Measurements from ENCODE around the gene CD19. TPM values are rescaled to one million over a fixed set of nuclear protein-coding genes. Genes with fewer than 3 reads are reported as not detected.
A peak's percentile ranks its signal among the peaks of the same experiment; 100 is the strongest.
"Not testable (repeated sequence)": the region's sequence is repeated elsewhere in the genome, so short reads cannot be mapped to it uniquely, and the experiment has no call there.

Gene CD19
- total and polyA plus RNA-seq, 7 donors: 1.4 to 45.9 TPM; not detected in 5

GRCh38 chr16:28967156-28967555 lies 35.4 kb downstream of the CD19 start:
- no peak overlapping the region for H3K4me3 ChIP-seq
- no peaks in the 10 kb centered on the region for H3K27me3 ChIP-seq
- intact Hi-C loops (cut with DNase I): no loop called here
- H3K4me1 ChIP-seq: no peaks in the 10 kb centered on the region
- H3K9me3 ChIP-seq: no peaks in the 10 kb centered on the region
- no peak overlapping the region for H3K27ac ChIP-seq
- no peak for TF ChIP-seq POLR2AphosphoS5 (IDR thresholded peaks at IDR 0.05)
- no peak for TF ChIP-seq EP300 (IDR thresholded peaks at IDR 0.05)
- TF ChIP-seq CTCF (IDR thresholded peaks at IDR 0.05): no peak
- no peak for TF ChIP-seq POLR2A (IDR thresholded peaks at IDR 0.05)
- DNase-seq: no peak
- H3K36me3 ChIP-seq: peaks cover 12 to 33% (median 18%) of the 10 kb centered on the region in 4 donors
- WGBS, 2 donors: 92 to 94% methylated on average over 4 of the region's 4 CpGs

GRCh38 chr16:28969696-28970095 lies 37.9 kb downstream of the CD19 start:
- 89 to 93% methylated on average over 2 of the region's 2 CpGs for WGBS, 2 donors

GRCh38 chr16:28974007-28974436 lies 42.3 kb downstream of the CD19 start:
- H3K36me3 ChIP-seq: peaks cover 0 to 14% (median 9%) of the 10 kb centered on the region in 4 donors
- 0% methylated on average over 17 of the region's 17 CpGs for WGBS, 2 donors
- H3K4me3 ChIP-seq: peak overlapping the region; percentile 66 to 98 (median 91)
- peak overlapping the region; percentile 75 to 87 (median 85) for H3K27ac ChIP-seq
- DNase-seq: no peak
- intact Hi-C loops (cut with DNase I): no loop called here
- peak; percentile 15 to 61 (median 57) for TF ChIP-seq CTCF (IDR thresholded peaks at IDR 0.05)
- TF ChIP-seq POLR2AphosphoS5 (IDR thresholded peaks at IDR 0.05): no peak
- no peaks in the 10 kb centered on the region for H3K9me3 ChIP-seq
- peaks cover 0 to 25% (median 16%) of the 10 kb centered on the region in 4 donors for H3K4me1 ChIP-seq
- H3K27me3 ChIP-seq: no peaks in the 10 kb centered on the region

More at GRCh38 chr16:28969696-28970095, 37.9 kb downstream of the CD19 start:
- H3K27ac ChIP-seq; H3K4me3 ChIP-seq; H3K36me3 ChIP-seq; H3K9me3 ChIP-seq; H3K27me3 ChIP-seq; DNase-seq; intact Hi-C loops (cut with DNase I); H3K4me1 ChIP-seq: not testable (repeated sequence)

- peak; percentile 99 for DNase-seq
- no peaks in the 10 kb centered on the region for H3K27me3 ChIP-seq
- peaks cover 0 to 20% (median 12%) of the 10 kb centered on the region in 4 donors for H3K36me3 ChIP-seq
- peak within 1 kb of the TSS; percentile 66 to 98 (median 91) for H3K4me3 ChIP-seq
- H3K9me3 ChIP-seq: no peaks in the 10 kb centered on the region
- peaks cover 0 to 25% (median 16%) of the 10 kb centered on the region in 4 donors for H3K4me1 ChIP-seq
- H3K27ac ChIP-seq: peak within 1 kb of the TSS; percentile 75 to 87 (median 85)
- intact Hi-C loops (cut with DNase I): no loop called here
- TF ChIP-seq CTCF (IDR thresholded peaks at IDR 0.05) (no peak), POLR2AphosphoS5 (IDR thresholded peaks at IDR 0.05) (peak; percentile 78 to 94 (median 82)), EP300 (IDR thresholded peaks at IDR 0.05) (peak in 2 of 4 donors; percentile 14 to 81)
- WGBS, 2 donors: 0 to 1% methylated on average over 60 of the region's 60 CpGs
These were observed 42.8 kb downstream of the CD19 start, which contains the start of gene SPNS1 for GRCh38 chr16:28974437-28975157. SPNS1 (plus strand) TSS chr16:28974778; CDS start chr16:28975152, 374 bp downstream.

- H3K27me3 ChIP-seq: no peaks in the 10 kb centered on the region
- peaks cover 0 to 26% (median 13%) of the 10 kb centered on the region in 4 donors for H3K36me3 ChIP-seq
- peak overlapping the region; percentile 75 to 87 (median 85) for H3K27ac ChIP-seq
- TF ChIP-seq CTCF (IDR thresholded peaks at IDR 0.05) (no peak), POLR2A (IDR thresholded peaks at IDR 0.05) (no peak), EP300 (IDR thresholded peaks at IDR 0.05) (no peak), POLR2AphosphoS5 (IDR thresholded peaks at IDR 0.05) (no peak)
- peaks cover 0 to 25% (median 16%) of the 10 kb centered on the region in 4 donors for H3K4me1 ChIP-seq
- no peak for DNase-seq
- H3K9me3 ChIP-seq: no peaks in the 10 kb centered on the region
- WGBS, 2 donors: 7% methylated on average over 30 of the region's 30 CpGs
- H3K4me3 ChIP-seq: peak overlapping the region; percentile 66 to 98 (median 91)
- intact Hi-C loops (cut with DNase I): no loop called here
These were observed 43.4 kb downstream of the CD19 start for GRCh38 chr16:28975158-28975599.

All from sigmoid colon (tissue), 7 donors.